Testis (tissue), 3 donors: ENCODE results near the gene AGBL1. TPM values are rescaled to one million over a fixed set of nuclear protein-coding genes. Genes with fewer than 3 reads are reported as not detected.

Experiments
- DNase-seq: peaks from one replicate; pipeline ENCODE4 v3.0.0-alpha.2; 2019
- H3K27ac ChIP-seq, 2 donors: fragments of 200-600 bp; sonication (generic); one replicate each; pipeline ENCODE4 v1.5.1; 2019
- H3K27me3 ChIP-seq: fragments of 200-600 bp; sonication (generic); one replicate; pipeline ENCODE4 v1.5.1; 2019
- H3K36me3 ChIP-seq: fragments of 200-600 bp; sonication (generic); one replicate; pipeline ENCODE4 v1.5.1; 2017; ENCODE audit warnings: low read depth; ENCODE audit errors: missing control alignments
- H3K4me1 ChIP-seq: fragments of 200-600 bp; sonication (generic); one replicate; pipeline ENCODE4 v1.5.1; 2019
- H3K4me3 ChIP-seq, 2 donors: fragments of 200-600 bp; sonication (generic); one replicate each; pipeline ENCODE4 v1.5.1; 2017 to 2019
- H3K9me3 ChIP-seq: fragments of 200-600 bp; sonication (generic); one replicate; pipeline ENCODE4 v1.5.1; 2017
- CTCF ChIP-seq, 3 experiments: fragments of 450-650 bp in 2 of 3; fragments of 200-600 bp in 1 of 3; sonication (generic) in 1 of 3; IDR thresholded peaks; one replicate each; pipeline ENCODE4 v1.5.1; 2016 to 2019; ENCODE audit warnings: antibody characterized with exemption in 3 of 3, mild to moderate bottlenecking in 2 of 3, moderate library complexity in 1 of 3
- POLR2A ChIP-seq: fragments of 450-650 bp; IDR thresholded peaks from one replicate; pipeline ENCODE4 v1.6.1; 2017; ENCODE audit warnings: antibody characterized with exemption, mild to moderate bottlenecking, moderate library complexity
- WGBS, 2 donors: methylation state at CpG; one replicate each; pipeline ENCODE4 v1.1.5; 2018; 5-methylcytosine and 5-hydroxymethylcytosine counted together
- intact Hi-C: fragments of 100-400 bp; cut with DNase I; formaldehyde crosslinking; loops from one replicate; pipeline ENCODE4 v1.15.1; 2023; ENCODE audit warnings: low total_unique reads
- polyA plus RNA-seq: library from polyadenylated mRNA; stranded (reverse); fragments of 350-450 nt; fragmentation: Illumina TruSeq; extraction: RNeasy Lipid Tissue Mini Kit (QIAGEN cat#74804); gene quantifications from one replicate; pipeline ENCODE4 v1.2.3, GENCODE V29; 2014; ENCODE audit warnings: low read depth, low replicate concordance; ENCODE audit not compliant: insufficient read depth
- total RNA-seq, 2 donors: library from RNA; depleted of rRNA; stranded (reverse); fragments of >200 nt; gene quantifications; one replicate each; pipeline ENCODE4 v1.2.3, GENCODE V29; 2016

AGBL1 gene
- total and polyA plus RNA-seq, 3 donors from 2014 or later, result 0.37 to 0.94 (median 0.70) TPM

- intact Hi-C loops, result no loop called here
- no peaks in the 10 kb centered on the region for H3K4me1 ChIP-seq
- no peak for DNase-seq
- TF ChIP-seq POLR2A, result no peak
- TF ChIP-seq CTCF (IDR thresholded peaks at IDR 0.05), result no peak
- H3K27me3 ChIP-seq, result no peaks in the 10 kb centered on the region
- 29 to 51% methylated on average over 2 of the region's 2 CpGs for WGBS, 2 donors
- H3K36me3 ChIP-seq, result no peaks in the 10 kb centered on the region
- H3K27ac ChIP-seq, result no peak overlapping the region
- H3K4me3 ChIP-seq, result no peak overlapping the region
- H3K9me3 ChIP-seq, result no peaks in the 10 kb centered on the region
Measured at GRCh38 chr15:86555098-86555497, 475.4 kb downstream of the AGBL1 start.

GRCh38 chr15:86555939-86556338 is 476.3 kb downstream of the AGBL1 start:
- H3K9me3 ChIP-seq, result no peaks in the 10 kb centered on the region
- no peaks in the 10 kb centered on the region for H3K36me3 ChIP-seq
- no peak for DNase-seq
- no peak overlapping the region for H3K4me3 ChIP-seq
- H3K4me1 ChIP-seq, result no peaks in the 10 kb centered on the region
- WGBS, 2 donors, result 53 to 79% methylated on average over 1 of the region's 1 CpG
- H3K27ac ChIP-seq, result no peak overlapping the region
- TF ChIP-seq POLR2A (no peak), CTCF (IDR thresholded peaks at IDR 0.05) (no peak)
- no peaks in the 10 kb centered on the region for H3K27me3 ChIP-seq
- intact Hi-C loops, result no loop called here

- TF ChIP-seq POLR2A (no peak), CTCF (IDR thresholded peaks at IDR 0.05) (no peak)
- H3K27me3 ChIP-seq, result no peaks in the 10 kb centered on the region
- no peaks in the 10 kb centered on the region for H3K9me3 ChIP-seq
- H3K36me3 ChIP-seq, result no peaks in the 10 kb centered on the region
- intact Hi-C loops, result no loop called here
- DNase-seq, result no peak
- H3K27ac ChIP-seq, result no peak overlapping the region
- 87 to 88% methylated on average over 3 of the region's 3 CpGs for whole genome bisulfite sequencing, 2 donors
- no peaks in the 10 kb centered on the region for H3K4me1 ChIP-seq
- no peak overlapping the region for H3K4me3 ChIP-seq
Measured at GRCh38 chr15:86556396-86557017, 476.8 kb downstream of the AGBL1 start.

- Histone ChIP-seq H3K4me3 (no peak overlapping the region), H3K27ac (no peak overlapping the region), H3K9me3 (no peaks in the 10 kb centered on the region), H3K4me1 (no peaks in the 10 kb centered on the region), H3K27me3 (no peaks in the 10 kb centered on the region), H3K36me3 (no peaks in the 10 kb centered on the region)
- DNase-seq, result no peak
- WGBS, 2 donors, result 49 to 57% methylated on average over 3 of the region's 3 CpGs
- intact Hi-C loops, result no loop called here
- TF ChIP-seq CTCF (IDR thresholded peaks at IDR 0.05), result no peak
- TF ChIP-seq POLR2A, result no peak
Measured at GRCh38 chr15:86557018-86557550, 477.4 kb downstream of the AGBL1 start.

- Histone ChIP-seq H3K27ac (no peak overlapping the region), H3K4me3 (no peak overlapping the region), H3K36me3 (no peaks in the 10 kb centered on the region), H3K4me1 (no peaks in the 10 kb centered on the region), H3K9me3 (no peaks in the 10 kb centered on the region), H3K27me3 (no peaks in the 10 kb centered on the region)
- no peak for DNase-seq
- intact Hi-C loops, result no loop called here
- TF ChIP-seq CTCF (IDR thresholded peaks at IDR 0.05) (no peak), POLR2A (no peak)
Measured at GRCh38 chr15:86558252-86558651, 478.6 kb downstream of the AGBL1 start.
